ENCODE results near the gene ST6GALNAC4.

GRCh38 chr9:127903557-127904475 lies 13.0 kb downstream of the ST6GALNAC4 start:
- TF ChIP-seq CTCF (IDR thresholded peaks at IDR 0.05) (no peak), POLR2A (IDR thresholded peaks at IDR 0.05) (peak in 1 of 4 donors; percentile 71), POLR2AphosphoS5 (IDR thresholded peaks at IDR 0.05) (peak; percentile 79 to 84), EP300 (IDR thresholded peaks at IDR 0.05) (peak in 2 of 4 donors; percentile 44 to 64)
